GM19463 (cell line): ENCODE results near the gene TMEM92.
"Not testable (repeated sequence)": the region's sequence is repeated elsewhere in the genome, so short reads cannot be mapped to it uniquely, and the experiment has no call there.

ENCODE experiments used
- ATAC-seq: cut with Tn5 transposase; IDR thresholded peaks from one replicate; pipeline ENCODE4 v1.9.1; 2021; ENCODE audit warnings: mild to moderate bottlenecking, moderate library complexity; ENCODE audit not compliant: unreplicated experiment

The TMEM92 gene

DNA sequence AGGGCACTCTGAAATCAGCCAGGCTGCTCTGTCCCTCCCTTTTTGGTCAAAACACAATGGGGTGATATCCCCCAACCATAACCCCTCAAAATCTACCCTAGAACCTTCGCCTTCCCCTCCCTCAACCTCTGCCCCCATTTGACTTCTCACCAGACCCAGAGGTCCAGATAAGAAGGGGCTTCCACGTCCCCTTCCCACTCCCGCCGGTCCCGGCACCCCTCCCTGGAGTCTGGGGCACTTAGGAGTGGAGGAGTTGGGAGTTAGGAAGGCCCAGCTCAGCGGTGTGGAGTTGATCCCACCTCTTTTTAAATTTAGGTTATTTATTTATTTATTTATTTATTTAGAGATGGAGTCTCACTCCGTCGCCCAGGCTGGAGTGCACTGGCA, 619 bp upstream of the TMEM92 start:
- ATAC-seq = no peak

DNA sequence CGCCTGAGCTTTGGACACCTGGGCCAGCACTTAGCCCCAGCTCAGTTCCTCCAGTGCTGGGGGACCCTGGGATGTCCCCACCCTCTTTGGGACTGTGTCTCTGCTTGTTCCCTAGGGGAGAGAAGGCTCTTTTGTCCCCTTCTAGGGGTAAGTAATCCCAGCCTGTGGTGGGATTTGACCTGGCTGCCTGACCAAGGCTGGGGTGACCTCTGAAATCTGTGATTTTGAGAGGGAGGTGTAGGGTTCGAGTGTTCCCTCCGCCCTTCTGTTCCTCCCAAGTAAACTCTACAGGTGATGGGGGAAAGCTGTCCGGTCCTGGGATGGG, 593 bp downstream of the TMEM92 start:
- no peak for ATAC-seq

GRCh38 chr17:50275279-50275678, 1.0 kb downstream of the TMEM92 start:
- no peak for ATAC-seq

DNA sequence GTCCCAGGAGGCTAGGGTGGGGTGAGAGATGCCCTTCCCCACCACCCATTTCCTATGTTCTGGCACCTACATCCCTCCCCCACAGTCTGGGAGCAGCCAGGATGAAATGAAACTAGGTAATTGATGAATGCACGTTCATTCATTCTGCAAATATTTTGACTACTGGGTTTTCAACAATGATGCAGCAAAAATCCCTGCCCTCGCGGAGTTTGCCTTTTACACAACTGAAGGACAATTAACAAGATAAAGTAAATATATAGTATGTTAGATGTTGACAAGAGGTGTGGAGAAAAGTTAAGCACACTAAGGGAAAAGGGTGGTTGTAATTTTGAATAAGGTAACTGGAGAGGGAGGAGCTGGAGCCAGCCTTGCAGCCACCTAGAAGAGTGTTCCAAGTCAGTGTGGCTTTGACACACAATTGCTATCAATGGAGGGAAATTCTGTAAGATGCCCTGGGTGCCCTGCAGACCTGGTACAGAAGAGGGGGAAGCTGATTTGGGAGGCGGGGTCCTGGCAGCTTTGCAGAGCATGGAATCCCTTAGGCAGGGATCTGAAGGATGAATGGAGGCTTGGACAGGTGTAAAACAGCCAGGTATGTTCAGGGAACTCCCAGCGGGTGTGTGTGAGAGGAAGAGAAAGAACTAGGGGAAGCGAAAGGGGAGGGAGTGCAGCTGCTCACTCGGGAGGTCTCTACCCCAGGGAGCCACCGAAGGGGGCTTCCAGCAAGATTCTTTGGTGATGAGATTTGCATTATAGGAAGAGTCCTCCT, 2.5 kb downstream of the TMEM92 start:
- ATAC-seq = no peak

DNA sequence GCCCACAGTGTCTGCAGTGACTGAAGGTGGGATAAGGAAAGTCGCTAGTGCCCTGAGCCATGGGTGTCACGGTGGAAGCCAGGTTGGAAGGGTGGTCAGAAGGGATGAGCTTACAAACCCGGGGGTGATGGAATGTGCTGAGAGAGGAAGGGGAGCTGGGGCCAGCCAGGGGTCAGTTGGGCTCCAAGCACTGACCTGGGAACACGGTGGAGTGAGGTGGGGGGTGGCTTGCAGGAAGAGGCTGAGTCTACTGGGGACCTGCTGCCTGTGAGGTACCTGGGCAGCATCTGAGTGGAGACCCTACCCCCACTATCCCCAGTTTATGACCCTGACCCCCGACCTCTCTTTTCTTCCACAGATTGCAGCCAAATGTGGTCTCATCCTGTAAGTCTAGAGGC, 3.1 kb downstream of the TMEM92 start:
- ATAC-seq = no peak

DNA sequence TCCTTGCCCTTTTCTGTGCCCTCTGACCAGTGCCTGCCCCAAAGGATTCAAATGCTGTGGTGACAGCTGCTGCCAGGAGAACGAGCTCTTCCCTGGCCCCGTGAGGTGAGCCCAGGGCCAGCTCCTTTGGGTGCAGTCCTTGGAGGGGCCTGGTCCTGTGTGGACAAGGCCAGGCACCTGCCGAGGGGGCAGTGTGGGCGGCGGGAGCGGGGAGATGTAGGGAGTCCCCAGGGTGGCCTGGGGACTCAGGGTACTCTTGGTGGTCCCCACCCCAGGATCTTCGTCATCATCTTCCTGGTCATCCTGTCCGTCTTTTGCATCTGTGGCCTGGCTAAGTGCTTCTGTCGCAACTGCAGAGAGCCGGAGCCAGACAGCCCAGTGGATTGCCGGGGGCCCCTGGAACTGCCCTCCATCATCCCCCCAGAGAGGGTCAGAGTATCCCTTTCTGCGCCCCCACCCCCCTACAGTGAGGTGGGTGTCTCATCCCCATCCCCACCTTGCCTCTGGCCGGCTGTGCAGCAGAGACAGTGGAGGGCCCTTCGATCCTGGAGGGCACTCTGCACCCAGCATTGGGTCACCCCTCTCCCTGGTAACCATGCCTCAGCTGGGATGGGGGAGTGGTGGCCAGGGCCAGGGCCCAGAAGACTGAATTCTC, 4.4 kb downstream of the TMEM92 start:
- ATAC-seq = no peak

GRCh38 chr17:50279181-50279526, 4.9 kb downstream of the TMEM92 start:
- ATAC-seq = no peak

DNA sequence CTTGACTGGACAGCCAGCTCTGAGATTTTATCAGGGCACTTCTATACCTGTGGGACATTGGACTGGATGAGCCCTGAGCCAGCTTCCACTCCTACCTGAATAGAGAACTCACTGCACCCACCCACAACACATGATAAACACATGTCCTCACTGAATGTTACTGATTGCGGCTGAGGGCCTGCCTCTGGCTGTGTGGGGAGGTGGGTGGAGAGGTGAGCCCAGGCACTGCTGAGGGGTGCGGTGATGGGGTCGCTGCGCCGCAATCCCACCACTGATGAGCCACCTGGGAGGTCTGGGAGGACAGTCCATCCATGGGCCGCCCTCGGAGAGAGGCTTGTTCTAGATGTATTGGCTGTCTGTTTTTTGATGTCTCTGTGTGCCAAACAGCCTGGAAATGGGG, 5.4 kb downstream of the TMEM92 start:
- no peak for ATAC-seq

GRCh38 chr17:50280068-50280467, 5.8 kb downstream of the TMEM92 start:
- ATAC-seq = no peak

DNA sequence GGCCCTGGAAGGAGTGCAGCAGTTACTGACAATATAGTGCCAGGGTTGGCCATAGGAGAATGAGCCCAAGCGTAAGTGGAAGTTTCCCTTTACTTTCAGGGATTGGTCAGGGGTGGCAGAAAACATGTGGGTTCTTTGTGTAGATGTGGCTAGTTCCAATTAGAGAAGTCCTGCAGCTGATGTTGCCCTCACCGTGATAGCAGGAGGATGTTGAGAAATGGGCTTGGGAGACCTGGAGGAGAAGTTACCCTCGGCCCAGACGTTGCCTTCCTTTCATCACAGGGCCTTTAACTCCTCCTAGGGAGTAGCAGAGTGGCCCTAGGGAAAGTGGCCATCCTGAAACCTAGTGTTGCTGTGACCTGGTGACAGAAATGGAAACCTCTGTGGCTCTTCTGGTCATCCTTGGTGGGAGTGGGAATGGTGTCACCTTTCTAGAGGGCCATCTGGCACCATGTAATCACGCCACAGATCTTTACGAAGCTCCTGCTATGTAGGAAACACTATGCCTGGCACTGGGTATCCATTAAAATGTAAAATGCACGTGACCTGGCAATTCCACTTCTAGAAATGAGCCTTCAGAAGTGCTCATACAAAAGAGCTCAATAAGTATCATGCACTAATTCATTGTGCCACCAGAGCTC, 6.7 kb downstream of the TMEM92 start:
- ATAC-seq = no peak

DNA sequence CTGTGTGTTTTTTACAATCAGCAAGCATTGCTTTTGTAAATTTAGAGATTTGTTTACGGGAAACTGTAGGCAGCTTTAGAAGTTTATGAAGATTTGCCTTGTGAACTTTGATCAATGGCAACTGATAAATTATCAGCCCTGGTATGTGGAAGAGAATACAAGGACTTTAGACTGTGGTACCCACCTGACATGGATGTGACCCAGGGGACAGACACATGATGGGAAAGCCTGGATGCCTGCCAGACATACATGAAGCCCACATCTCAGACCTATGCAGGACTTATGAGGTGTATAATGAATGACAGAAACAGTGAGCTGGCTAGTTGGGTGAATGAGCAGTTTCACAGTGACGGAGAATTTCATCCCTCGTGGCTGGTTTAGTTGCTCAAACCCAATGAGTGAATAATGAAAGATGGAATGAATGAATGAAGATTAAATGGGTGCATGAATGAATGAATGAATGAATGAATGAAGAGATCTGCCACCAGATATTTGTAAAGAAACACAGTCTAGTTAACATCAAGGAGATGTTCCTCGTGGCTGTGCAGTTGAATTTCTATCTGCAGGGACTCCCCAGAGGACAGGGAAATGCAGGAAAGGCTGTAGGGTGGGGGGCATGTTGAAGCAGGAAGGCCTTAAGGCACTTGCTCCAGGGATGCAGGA, 7.6 kb downstream of the TMEM92 start:
- ATAC-seq = no peak

DNA sequence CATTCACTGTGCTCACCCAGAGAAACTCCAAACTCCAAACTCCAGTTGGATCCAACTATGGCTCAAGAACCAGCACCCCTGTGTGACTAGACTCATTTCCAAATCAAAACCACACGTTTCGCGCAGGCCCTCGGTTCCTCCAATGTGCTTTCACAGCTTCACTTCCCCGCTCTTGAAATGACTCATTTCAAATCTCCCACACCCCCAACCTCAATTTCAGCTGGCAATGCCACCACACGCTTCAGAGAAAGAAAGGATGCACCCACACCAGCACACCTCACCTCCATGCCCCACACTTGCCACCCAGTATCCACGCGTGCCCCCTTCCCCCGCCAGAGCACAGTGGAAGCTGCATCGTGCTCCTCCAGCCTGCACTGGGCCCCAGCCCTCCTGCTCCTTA, 9.0 kb downstream of the TMEM92 start:
- no peak for ATAC-seq

DNA sequence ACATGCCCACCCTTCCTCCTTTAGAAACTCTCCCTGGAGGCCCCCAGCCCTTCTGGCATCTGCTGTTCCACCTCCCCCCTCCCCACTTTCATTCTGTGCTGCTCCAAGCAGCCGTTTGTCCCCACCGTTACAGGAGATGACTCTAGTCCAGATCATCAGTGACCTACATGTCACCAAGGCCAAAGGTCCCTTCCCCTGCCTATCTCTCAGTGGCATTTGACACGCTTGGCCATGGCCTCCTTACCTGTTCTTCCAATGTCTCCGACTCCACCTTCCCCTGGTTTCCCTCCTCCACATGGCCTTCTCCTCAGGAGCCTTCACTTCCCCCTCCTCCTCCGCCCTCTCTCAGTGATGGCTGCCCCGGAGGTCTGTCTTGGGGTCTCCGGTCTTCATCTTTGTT, 9.4 kb downstream of the TMEM92 start:
- no peak for ATAC-seq

- ATAC-seq = no peak
These were observed 11.7 kb downstream of the TMEM92 start for GRCh38 chr17:50285941-50286340.

GRCh38 chr17:50287302-50287701, 13.0 kb downstream of the TMEM92 start:
- not testable (repeated sequence) for ATAC-seq

DNA sequence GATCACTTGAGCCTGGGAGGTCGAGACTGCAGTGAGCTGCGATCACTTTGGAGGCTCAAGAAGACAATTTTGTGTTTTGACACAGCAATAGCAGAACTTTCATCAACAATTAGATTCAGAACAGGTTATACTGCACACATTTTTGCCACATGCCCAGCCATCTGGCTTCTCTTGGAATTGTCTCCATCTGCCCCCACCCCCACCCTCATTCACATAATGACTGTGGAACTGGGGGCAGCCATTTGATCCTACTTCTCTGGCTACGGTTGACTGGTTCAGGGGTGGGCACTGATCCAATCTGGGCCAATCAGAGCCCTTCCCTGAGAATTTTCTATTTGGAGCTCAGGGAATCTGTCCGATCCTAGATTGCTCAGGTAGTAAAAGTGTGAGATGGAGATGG, 14.0 kb downstream of the TMEM92 start:
- ATAC-seq = no peak

- no peak for ATAC-seq
These were observed 15.0 kb downstream of the TMEM92 start for GRCh38 chr17:50289278-50289677.

DNA sequence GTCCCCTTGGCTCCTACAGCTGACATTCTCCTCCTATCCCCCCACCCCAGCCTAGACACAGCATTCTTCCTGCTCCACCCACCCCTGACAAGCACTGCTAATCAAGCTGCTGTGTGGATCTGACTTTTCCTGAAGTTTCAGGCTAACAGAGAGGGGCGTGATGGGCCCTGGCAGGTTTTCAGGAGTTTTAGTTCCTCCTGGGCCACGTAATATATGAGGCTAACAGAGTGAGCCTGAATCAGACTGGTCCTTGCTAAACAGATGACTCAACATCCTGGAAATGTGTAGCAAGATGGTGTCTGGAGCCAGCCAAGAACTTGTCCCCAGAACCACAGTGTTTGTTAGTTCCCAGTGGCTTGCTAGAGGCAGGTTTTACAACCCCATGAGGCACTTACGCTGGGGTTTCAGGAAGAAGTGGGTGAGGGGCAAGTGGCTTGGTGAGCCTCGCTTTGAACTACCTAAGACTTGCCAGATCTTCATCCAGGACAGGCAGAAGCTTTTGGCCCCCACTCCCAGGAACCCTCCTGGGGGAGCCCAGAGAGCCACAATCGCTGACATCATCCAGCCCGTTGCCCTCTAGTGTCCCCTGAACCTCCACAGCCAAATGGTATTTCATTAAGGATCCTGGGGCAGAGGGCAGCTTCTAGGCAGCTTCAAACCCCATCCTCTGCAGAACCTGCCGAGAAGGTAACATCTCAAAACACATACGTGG, 15.9 kb downstream of the TMEM92 start:
- ATAC-seq = no peak

DNA sequence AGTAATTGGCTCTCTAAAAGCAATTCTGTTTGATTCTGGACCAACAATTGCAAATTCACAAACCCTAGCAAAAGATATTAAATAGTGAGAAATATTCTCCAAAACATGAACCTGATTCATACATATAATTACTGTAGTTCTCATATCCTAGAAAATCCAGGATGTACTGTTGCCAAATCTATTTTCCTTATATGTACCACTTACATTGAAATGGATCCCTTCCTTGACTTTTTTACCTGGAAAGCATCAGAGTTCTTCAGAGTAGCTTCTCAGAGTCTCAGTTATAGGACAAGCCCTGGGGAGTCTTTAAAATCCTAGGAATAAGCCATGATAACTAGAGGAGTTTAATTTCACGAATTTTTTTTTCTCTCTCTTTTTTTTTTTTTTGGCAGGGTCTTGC, 16.7 kb downstream of the TMEM92 start:
- no peak for ATAC-seq

DNA sequence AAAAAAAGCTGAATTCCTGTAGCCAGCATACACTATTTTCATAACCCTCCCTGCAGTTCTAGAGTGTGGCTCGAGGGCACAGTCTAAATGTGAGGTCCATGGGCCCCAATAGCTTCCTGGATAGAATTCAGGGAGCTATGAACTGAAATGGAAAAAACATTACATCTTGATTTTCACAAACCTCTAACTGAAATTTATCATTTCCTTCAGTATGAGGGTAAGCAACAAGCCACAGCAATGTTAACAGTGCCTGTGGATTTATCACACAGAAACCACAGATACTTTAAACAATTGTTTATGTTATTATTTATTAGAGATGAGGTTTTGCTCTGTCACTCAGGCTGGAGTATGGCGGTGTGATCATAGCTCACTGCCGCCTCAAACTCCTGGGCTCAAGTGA, 18.2 kb downstream of the TMEM92 start:
- ATAC-seq = no peak

DNA sequence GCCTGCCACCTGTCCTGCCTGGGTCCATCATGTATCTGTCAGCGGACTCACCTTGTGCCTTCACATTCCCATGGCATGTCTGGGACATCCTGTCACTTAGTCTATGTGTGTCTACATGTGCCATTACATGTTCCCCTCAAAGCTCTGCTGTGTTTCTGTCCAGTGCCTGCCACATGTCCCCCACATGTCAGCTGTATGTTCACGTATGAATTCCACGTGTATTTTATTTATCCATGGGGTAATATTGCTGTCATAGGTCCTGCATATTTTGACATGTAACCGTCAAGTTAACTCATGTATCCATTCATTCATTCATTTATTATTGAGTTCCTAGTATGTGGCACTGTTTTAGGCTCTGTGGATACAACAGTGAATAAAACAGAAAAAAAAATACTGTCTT, 20.8 kb downstream of the TMEM92 start:
- ATAC-seq = no peak
